ENCODE results near the gene SHISAL2A. TPM values are rescaled to one million over a fixed set of nuclear protein-coding genes. Genes with fewer than 3 reads are reported as not detected.

SHISAL2A gene
- total and polyA plus RNA-seq, 2 experiments from 2014 or later, result not detected

- Histone ChIP-seq H3K27me3 (no peaks in the 10 kb centered on the region), H3K36me3 (no peaks in the 10 kb centered on the region), H3K4me1 (ENCODE audit: low read depth) (no peaks in the 10 kb centered on the region), H3K4me3 (no peak overlapping the region), H3K9me3 (ENCODE audit: low read depth) (no peaks in the 10 kb centered on the region), H3K27ac (no peak overlapping the region)
- TF ChIP-seq CTCF (IDR thresholded peaks at IDR 0.05; ENCODE audit: low read depth, low read length), result no peak
- no peak for DNase-seq (ENCODE audit: low read depth in 1 of 2, low spot score in 1 of 2)
Observed at GRCh38 chr1:52651904-52652303, 18.9 kb downstream of the SHISAL2A start.

GRCh38 chr1:52653207-52653849 is 20.4 kb downstream of the SHISAL2A start:
- no peaks in the 10 kb centered on the region for H3K27me3 ChIP-seq
- DNase-seq (ENCODE audit: low read depth in 1 of 2, low spot score in 1 of 2), result no peak
- no peak for TF ChIP-seq CTCF (IDR thresholded peaks at IDR 0.05; ENCODE audit: low read depth, low read length)
- H3K4me3 ChIP-seq, result no peak overlapping the region
- H3K27ac ChIP-seq, result no peak overlapping the region
- H3K4me1 ChIP-seq (ENCODE audit: low read depth), result peaks cover 2% of the 10 kb centered on the region
- H3K36me3 ChIP-seq, result no peaks in the 10 kb centered on the region
- no peaks in the 10 kb centered on the region for H3K9me3 ChIP-seq (ENCODE audit: low read depth)

GRCh38 chr1:52654063-52654462 is 21.1 kb downstream of the SHISAL2A start:
- no peak overlapping the region for H3K4me3 ChIP-seq
- H3K27me3 ChIP-seq, result no peaks in the 10 kb centered on the region
- H3K9me3 ChIP-seq (ENCODE audit: low read depth), result no peaks in the 10 kb centered on the region
- DNase-seq (ENCODE audit: low read depth in 1 of 2, low spot score in 1 of 2), result no peak
- H3K36me3 ChIP-seq, result no peaks in the 10 kb centered on the region
- no peak for TF ChIP-seq CTCF (IDR thresholded peaks at IDR 0.05; ENCODE audit: low read depth, low read length)
- H3K27ac ChIP-seq, result no peak overlapping the region
- peaks cover 5% of the 10 kb centered on the region for H3K4me1 ChIP-seq (ENCODE audit: low read depth)

GRCh38 chr1:52657702-52658101 is 24.7 kb downstream of the SHISAL2A start:
- no peak for TF ChIP-seq CTCF (IDR thresholded peaks at IDR 0.05; ENCODE audit: low read depth, low read length)
- Histone ChIP-seq H3K4me1 (ENCODE audit: low read depth) (peaks cover 8% of the 10 kb centered on the region), H3K9me3 (ENCODE audit: low read depth) (no peaks in the 10 kb centered on the region), H3K4me3 (no peak overlapping the region), H3K27ac (no peak overlapping the region), H3K36me3 (no peaks in the 10 kb centered on the region), H3K27me3 (no peaks in the 10 kb centered on the region)
- DNase-seq (ENCODE audit: low read depth in 1 of 2, low spot score in 1 of 2), result no peak

GRCh38 chr1:52658795-52659194 is 25.8 kb downstream of the SHISAL2A start:
- H3K4me1 ChIP-seq (ENCODE audit: low read depth), result peaks cover 8% of the 10 kb centered on the region
- H3K4me3 ChIP-seq, result no peak overlapping the region
- H3K27me3 ChIP-seq, result no peaks in the 10 kb centered on the region
- peak overlapping the region; percentile 50 for H3K27ac ChIP-seq
- no peaks in the 10 kb centered on the region for H3K36me3 ChIP-seq
- no peak for DNase-seq (ENCODE audit: low read depth in 1 of 2, low spot score in 1 of 2)
- no peak for TF ChIP-seq CTCF (IDR thresholded peaks at IDR 0.05; ENCODE audit: low read depth, low read length)
- H3K9me3 ChIP-seq (ENCODE audit: low read depth), result no peaks in the 10 kb centered on the region
